CD4-positive, alpha-beta T cell treated with Interleukin-21 for 1 hour (primary cell): Measurements from ENCODE around the gene PCDH9.

Source experiments
- DNase-seq: peaks from one replicate; pipeline ENCODE4 v3.0.0-alpha.2; 2020

PCDH9 gene, protein sequence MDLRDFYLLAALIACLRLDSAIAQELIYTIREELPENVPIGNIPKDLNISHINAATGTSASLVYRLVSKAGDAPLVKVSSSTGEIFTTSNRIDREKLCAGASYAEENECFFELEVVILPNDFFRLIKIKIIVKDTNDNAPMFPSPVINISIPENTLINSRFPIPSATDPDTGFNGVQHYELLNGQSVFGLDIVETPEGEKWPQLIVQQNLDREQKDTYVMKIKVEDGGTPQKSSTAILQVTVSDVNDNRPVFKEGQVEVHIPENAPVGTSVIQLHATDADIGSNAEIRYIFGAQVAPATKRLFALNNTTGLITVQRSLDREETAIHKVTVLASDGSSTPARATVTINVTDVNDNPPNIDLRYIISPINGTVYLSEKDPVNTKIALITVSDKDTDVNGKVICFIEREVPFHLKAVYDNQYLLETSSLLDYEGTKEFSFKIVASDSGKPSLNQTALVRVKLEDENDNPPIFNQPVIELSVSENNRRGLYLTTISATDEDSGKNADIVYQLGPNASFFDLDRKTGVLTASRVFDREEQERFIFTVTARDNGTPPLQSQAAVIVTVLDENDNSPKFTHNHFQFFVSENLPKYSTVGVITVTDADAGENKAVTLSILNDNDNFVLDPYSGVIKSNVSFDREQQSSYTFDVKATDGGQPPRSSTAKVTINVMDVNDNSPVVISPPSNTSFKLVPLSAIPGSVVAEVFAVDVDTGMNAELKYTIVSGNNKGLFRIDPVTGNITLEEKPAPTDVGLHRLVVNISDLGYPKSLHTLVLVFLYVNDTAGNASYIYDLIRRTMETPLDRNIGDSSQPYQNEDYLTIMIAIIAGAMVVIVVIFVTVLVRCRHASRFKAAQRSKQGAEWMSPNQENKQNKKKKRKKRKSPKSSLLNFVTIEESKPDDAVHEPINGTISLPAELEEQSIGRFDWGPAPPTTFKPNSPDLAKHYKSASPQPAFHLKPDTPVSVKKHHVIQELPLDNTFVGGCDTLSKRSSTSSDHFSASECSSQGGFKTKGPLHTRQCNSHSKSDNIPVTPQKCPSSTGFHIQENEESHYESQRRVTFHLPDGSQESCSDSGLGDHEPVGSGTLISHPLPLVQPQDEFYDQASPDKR (N-terminal part only)

DNA sequence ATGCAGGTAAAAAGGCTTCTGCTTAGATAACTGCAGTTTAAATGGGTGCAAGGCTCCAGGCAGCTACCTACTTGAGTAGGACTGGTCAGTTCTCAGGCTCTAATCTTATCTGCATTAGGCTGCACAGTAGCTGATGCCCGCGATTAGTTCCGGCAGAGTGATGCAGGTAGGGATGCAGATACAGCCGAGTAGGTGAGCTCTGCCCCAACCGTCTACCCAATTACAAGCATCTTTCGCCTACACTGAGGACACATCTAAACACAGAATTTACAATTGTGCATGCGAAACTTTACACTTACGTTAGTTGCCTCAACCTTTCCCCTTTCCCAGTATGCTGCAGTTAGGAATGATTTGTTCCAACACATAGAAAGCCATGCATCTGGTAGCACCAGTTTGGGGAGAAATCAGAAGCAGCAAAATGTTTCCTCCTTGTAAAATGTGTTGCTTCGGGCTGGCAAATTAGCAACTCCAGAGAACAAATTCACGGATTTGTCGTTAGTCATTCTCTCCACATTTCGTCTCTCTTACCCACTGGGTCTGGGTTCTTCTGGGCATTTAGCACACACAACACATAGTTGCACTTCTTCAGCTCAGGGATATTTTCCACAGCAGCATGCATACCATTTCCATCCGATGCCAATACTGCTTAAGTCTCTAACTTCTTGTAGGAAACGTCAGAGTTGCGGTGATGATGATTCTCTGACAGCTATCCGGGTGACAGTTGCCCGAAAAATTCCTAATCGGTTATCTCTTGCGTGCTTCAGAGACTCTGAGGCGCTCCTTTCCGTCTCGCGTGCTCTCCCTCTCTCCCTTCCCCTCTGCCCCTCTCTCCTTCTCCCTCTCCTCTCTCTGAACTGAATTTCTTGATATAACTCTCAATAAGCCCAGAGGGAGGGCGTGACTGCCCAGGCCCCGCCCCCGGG is at the start of gene PCDH9:
PCDH9 (minus strand) TSS at position 856 of the 923 bp plus-strand sequence. CDS start 1,896 bp downstream, outside the sequence.
- no peak for DNase-seq

DNA sequence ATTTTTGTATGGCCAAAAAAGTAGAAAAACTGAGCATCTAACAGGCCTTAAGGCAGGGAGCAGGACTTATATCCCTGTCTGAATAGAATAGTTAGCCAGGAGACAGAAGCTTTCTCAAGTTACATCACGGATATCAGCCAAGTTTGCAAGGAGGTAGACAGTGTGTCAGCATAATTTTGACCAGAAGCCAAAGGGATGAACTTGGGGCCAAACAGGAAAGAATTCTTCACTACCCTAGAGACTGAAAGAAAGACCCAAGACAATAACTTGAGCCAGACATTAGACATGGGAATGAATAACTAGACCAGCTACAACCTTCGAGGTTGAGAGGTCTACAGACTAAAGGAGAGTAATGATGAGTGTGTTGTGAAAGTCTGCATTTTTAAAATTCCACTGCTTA is 48.1 kb upstream of the PCDH9 start:
- no peak for DNase-seq

DNA sequence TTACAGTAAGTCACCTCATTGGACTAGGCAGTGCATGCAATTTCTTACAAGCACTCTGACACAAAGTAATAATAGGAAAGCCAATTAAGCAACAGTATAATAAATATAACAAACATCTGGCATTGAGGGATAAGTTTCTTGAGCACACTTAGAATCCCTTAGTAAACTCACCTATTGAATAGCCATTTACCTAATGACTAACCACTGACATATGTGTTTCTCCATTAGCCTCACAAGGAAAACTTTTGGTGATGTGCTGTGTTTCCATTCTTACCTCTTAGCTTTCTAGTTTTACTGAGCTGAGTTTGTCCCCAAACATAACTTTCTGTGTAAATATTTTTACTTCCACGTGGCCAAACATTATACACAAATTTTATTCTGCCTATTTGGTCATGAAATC is 47.4 kb upstream of the PCDH9 start:
- DNase-seq: no peak

DNA sequence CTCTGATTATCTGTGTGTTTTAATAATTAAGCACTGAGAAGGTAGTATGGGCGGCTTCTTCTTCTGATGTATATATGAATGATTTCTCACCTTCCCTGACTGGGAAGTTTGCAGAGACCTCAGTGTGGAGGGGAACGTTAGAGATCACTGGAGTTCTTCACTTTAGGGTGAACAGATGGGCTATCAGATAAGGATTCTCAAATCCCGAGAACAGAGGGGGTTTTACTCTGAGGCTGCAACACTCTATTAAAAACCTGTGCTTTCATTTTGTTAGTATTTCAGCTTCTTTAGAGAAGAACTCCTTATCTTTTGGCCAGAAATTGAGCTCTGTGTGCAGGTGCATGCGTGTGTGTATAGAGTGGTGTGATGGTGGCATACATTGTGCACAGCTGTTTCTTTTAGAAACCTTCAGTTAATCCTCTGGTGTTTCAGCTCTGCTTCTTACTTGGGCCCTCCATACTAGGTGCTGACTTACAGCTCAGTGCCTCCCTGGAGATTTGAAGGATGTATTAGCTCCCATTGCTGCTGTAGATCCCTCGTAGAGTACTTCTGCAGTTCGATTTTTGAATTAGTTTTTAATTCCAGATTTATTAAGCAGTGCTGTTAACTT is 45.3 kb upstream of the PCDH9 start:
- no peak for DNase-seq

DNA sequence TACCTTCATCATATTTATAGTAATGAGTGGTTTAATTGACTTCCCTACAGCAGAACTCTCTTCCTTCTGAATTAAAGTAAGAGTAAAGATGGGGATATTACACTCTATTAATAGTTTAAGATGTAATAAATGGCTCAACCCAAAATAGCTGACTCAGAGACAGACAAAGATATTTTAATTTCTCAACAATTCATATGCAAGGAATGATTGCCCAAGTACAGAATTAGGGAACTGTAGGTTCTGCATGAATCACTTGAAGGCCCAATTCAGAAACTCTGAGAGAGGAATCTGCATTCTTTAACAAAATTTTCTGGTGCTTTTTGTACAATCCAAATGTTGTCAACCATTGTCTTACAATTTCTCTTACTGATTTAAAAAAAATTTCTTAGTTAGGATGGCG is 42.9 kb upstream of the PCDH9 start:
- no peak for DNase-seq

DNA sequence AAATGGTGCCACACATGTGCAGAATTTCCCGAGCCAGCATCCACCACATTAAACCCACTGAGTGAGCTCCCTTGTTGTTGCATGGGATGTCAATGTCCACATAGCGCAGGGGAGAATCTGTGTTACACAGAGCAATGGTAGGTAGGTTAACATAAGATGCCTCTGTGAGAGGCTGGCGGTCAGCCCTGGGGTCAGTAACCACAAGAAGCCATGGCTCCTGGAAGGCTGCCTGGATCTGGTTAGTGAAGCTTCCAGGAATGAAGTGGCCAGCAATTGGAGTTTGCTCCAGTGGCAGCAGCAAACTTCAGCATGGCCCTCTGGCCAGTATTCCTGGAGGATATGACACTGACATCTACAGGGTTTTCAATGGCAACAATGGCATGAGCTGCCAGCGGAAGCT is 37.0 kb upstream of the PCDH9 start:
- no peak for DNase-seq

DNA sequence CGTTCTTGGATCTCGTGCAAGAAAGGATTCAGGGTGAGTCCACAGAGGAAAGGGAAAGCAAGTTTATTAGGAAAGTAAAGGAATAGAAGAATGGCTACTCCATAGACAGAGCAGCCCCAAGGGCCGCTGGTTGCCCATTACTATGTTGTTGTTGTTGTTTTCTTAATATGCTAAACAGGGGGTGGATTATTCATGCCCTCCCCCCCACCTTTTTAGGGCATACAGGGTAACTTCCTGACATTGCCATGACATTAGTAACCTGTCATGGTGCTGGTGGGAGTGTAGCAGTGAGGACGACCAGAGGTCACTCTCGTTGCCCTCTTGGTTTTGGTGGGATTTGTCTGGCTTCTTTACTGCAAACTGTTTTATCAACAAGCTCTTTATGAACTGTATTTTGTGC is 29.1 kb upstream of the PCDH9 start:
- no peak for DNase-seq

DNA sequence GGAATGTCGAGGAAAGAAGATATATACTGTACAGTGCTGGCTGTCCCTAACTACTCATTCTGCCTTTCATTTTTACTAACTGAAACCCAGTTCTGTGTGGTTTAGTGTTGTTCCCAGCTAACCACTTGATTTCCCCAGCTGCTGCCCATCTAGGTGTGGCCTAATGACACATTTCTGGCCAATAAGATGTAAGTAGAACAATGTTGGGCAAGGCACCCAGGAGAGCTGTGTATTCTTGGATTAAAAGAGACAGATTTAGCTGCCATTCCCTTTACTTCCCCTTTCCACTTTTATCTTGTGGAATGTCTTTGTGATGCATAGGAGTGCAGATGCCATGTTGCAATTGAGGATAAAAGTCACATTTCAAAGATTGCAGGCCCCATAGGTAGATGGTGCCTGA is 28.3 kb upstream of the PCDH9 start:
- no peak for DNase-seq

DNA sequence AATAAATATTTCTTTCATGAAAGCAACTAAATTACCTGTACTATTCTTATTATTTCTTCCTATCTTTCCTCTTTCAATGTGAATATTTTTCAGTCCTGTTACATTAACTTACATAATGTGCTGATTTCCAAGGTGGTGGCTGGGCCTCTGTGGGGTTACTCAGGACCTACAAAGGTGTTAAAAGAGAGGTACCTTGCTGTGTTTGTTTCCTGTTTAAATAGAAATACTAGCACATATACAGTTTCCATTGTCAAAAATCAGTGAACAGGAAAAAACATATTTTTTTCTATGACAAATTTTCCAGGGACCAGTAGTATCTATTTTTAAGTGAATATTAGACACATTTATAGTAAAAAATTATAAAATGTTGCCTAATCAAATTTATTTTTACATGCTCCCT is 8.7 kb upstream of the PCDH9 start:
- no peak for DNase-seq

DNA sequence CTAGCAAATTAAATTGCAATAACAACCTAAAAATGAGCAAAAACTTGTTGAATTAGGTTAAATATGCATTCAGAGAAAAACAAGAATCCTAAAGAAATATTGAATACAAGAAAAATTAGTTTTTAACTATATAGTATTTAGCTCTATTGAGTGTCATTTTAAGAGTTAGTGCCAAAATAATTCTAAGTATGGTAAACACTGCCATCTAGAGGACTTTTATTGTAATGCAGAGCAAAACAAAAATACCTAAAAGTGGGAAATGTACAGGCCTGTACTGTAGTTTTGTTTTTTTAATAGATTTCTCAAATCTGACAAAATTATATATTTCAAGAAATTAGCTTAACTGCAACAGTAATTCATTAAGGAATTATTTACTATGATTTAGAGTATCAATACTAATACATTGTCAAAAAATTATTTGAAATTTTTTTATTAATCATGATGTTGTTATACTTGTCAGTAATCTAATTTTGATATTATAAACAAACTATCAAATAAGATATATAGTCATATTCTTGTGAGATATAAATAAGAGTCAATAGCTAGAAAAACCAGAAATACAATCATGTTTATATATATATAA is 8.2 kb upstream of the PCDH9 start:
- peak; percentile 45 for DNase-seq

DNA sequence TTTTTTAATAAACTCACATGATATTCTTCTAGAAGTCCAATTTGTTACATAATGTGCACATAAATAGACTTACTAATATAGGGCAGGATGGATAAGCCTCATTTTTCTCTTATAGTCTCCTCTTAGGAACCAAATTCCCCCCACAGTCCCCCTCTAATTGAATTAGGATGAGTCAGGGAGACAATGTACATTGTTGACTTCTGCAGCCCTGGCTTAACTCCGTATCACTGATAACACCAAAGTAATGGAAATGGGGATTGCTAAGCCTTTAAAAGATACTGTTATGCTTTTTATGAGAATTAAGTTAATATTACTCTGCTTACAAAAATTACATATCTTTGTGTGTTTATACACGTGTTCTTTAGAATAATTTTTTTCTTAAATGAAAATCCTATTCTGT is 5.1 kb upstream of the PCDH9 start:
- DNase-seq: no peak

DNA sequence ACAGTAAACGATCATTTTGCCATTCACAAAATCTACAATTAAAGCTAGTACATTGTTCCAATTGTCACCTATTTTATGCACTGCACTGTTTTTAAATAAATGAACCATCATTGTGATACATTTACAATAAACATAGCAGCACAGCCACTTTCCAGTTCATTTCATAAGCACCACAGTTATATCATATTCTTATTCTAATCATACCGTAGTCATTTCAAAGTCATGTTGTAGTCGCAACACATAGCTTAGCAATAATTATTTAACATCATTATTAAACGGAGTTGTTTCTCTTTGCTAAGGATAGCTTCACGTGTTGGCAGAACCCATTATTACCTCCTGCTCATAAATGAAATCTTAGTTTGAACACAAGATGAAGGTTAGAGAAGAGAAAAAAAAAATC is 2.2 kb upstream of the PCDH9 start:
- DNase-seq: no peak

DNA sequence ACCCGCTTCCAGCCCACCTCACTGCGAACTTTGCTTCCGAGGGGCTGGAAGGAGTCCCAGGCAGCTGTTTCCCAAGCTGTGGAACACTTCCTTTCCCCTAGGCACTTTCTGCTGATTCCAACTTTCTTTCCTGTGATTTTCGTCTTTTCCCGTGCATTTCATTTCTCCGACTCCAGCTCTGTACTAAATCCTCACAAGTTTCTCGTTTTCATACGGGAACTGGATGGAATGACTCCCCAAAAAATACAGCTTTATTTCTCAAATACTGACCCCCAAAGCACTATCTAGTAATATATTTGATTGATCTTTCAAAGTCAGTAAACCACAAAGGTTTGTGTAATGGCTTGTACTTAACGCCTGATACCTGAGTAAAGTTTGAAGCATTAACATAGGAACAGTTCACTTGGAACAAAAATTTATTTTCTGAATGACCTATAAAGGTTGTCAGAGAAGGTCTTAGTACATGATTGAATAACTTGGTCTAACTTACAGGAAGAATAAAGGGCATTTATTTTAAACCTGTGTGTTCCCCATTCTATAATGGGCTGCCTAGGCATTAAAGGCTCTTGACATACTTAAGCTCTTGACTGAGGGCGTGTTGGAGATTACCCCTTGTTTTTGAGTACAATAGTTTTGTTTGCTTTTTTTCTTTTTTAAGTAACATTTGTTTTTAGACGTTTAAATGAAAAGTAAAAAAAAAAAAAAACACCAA is 1.3 kb upstream of the PCDH9 start:
- DNase-seq: no peak

DNA sequence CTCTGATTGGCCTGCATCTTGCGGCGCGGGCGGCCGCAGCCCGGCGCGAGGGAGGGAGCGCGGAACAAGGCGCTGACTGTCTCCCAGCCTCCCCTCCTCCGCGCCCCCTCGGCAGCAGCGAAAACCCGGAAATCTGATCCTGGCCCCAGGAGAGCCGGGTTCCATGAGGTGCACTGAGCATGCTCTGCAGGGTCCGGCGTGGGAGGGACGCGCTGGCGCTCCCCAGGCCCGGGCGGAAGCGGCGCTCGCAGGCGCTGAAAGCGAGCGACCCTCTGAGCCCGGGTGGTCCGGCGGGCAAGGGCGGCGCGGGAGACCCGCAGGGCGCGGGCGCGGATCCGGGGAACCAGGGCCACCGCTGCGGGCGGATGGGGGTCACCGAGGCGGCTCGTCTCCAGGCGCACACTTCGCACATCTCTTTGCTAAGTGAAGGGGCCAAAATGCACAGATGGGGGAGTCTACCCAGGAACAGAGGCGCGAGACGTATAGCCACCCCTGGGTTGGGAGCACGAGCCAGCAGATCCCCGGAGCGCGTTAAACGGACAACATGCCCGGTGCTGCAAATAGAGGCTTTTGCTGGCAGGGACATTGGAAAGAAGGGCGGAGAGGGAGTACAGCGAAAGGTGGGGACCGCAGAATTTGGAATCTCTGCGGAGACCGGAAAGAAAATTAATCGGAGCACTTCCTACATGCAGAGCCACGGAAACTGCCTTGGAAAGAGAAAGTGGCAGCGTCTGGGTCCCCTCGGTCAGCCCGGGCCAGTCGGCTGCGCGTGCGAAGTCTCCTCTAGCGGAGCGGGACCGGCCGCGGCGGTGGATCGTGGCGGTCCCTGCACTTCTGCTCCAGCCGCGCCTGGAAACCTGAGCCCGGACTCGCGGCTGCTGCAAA is 510 bp upstream of the PCDH9 start:
- peak; percentile 83 for DNase-seq

DNA sequence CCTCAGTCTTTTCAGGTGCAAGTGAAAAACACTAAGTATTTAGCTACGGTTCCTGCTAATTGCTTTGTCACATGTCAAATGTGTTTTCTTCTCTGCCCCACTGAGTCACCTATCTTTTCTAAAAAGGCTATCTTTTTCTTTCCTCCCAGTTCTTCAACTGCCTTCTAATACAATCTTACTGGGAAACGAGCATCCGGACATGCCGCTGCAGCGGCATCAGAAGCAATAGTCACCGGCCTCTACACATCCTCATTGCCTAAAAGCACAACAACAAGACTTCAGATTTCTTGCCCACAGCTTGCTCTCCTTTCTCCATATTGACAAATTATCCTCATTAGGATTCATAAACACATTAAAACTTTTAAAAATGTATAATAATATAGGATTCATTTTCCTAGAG is 1.2 kb downstream of the PCDH9 start:
- DNase-seq: no peak

DNA sequence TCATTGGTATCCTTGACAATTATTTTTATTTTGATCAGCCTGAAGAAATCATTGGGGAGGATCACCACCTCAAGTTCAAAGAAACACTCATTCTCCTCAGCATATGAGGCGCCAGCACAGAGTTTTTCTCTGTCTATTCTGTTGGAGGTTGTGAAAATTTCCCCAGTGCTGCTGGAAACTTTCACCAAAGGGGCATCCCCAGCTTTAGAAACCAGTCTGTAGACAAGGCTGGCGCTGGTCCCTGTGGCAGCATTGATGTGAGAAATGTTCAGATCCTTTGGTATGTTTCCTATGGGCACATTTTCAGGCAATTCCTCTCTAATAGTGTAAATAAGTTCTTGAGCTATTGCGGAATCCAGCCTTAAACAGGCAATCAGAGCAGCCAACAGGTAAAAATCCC is 2.1 kb downstream of the PCDH9 start:
- no peak for DNase-seq

DNA sequence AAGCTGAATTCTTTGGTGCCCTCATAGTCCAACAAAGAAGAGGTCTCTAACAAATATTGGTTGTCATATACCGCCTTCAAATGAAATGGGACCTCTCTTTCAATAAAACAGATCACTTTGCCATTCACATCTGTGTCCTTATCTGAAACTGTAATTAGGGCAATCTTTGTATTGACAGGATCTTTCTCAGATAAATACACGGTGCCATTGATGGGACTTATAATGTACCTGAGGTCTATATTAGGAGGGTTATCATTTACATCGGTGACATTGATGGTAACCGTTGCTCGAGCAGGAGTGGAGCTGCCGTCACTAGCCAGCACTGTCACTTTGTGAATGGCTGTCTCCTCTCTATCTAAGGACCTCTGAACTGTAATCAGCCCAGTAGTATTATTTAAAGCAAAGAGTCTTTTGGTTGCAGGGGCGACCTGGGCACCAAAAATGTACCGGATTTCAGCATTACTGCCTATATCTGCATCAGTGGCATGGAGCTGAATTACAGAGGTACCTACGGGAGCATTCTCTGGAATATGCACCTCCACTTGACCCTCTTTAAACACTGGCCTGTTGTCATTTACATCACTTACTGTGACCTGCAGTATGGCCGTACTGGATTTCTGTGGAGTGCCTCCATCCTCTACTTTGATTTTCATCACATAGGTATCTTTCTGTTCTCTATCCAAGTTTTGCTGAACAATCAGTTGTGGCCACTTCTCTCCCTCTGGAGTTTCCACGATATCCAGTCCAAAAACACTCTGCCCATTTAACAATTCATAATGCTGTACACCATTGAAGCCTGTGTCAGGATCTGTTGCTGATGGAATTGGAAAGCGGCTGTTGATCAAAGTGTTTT is 2.8 kb downstream of the PCDH9 start:
- no peak for DNase-seq

DNA sequence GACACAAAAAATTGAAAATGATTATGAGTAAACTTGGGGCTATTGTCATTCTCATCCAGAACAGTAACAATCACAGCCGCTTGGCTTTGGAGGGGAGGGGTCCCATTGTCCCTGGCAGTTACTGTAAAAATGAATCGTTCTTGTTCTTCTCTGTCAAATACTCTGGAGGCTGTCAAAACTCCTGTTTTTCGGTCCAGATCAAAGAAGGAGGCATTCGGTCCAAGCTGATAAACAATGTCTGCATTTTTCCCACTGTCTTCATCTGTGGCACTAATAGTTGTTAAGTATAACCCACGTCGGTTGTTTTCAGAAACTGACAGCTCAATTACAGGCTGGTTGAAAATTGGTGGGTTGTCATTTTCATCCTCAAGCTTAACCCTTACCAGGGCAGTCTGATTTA is 3.4 kb downstream of the PCDH9 start:
- DNase-seq: no peak
